ENCODE data around the gene SMTN.

SMTN gene

DNA sequence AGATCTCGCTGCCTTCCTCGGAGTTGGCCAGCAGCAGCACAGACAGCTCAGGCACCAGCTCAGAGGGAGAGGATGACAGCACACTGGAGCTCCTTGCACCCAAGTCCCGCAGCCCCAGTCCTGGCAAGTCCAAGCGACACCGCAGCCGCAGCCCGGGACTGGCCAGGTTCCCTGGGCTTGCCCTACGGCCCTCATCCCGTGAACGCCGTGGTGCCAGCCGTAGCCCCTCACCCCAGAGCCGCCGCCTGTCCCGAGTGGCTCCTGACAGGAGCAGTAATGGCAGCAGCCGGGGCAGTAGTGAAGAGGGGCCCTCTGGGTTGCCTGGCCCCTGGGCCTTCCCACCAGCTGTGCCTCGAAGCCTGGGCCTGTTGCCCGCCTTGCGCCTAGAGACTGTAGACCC is 52.8 kb downstream of the SMTN start:
- Histone ChIP-seq H3K4me3 (replicated peaks; ENCODE audit: insufficient read depth, low read length) (no peak overlapping the region), H3K27ac (replicated peaks) (no peak overlapping the region), H3K27me3 (ENCODE audit: insufficient read depth, poor library complexity, severe bottlenecking) (no peaks in the 10 kb centered on the region)
- no peak for DNase-seq (ENCODE audit: low read depth in 1 of 2, low spot score in 1 of 2)
- TF ChIP-seq GABPA (IDR thresholded peaks at IDR 0.05; ENCODE audit: low read depth): no peak
- TF ChIP-seq SPI1 (IDR thresholded peaks at IDR 0.05; ENCODE audit: borderline replicate concordance, low read depth): no peak
- TF ChIP-seq POLR2AphosphoS5 (IDR thresholded peaks at IDR 0.05; ENCODE audit: low read depth): no peak
- TF ChIP-seq, protein P1, sequence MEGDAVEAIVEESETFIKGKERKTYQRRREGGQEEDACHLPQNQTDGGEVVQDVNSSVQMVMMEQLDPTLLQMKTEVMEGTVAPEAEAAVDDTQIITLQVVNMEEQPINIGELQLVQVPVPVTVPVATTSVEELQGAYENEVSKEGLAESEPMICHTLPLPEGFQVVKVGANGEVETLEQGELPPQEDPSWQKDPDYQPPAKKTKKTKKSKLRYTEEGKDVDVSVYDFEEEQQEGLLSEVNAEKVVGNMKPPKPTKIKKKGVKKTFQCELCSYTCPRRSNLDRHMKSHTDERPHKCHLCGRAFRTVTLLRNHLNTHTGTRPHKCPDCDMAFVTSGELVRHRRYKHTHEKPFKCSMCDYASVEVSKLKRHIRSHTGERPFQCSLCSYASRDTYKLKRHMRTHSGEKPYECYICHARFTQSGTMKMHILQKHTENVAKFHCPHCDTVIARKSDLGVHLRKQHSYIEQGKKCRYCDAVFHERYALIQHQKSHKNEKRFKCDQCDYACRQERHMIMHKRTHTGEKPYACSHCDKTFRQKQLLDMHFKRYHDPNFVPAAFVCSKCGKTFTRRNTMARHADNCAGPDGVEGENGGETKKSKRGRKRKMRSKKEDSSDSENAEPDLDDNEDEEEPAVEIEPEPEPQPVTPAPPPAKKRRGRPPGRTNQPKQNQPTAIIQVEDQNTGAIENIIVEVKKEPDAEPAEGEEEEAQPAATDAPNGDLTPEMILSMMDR (IDR thresholded peaks at IDR 0.05; ENCODE audit: insufficient read depth, low read length): no peak
- no peak for TF ChIP-seq REST (IDR thresholded peaks at IDR 0.05; ENCODE audit: insufficient replicate concordance, low read depth)

DNA sequence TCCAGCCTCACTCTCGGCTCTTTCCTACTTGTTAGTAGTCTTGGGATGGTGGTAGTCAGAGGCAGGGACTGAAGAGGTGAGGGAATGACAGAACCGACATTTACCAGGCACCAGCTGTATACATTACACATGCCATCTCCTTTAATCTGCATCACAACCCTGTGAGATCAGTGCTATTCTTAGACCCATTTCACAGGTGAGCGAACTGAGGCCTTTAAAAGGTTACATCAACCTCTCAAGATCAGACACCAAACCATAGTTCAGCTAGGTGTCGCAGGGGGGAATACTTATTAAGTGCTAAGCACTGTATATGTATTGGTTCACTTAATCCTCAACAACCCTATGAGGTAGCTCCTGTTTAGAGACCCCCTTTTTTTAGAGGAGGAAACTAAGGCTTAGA is 53.6 kb downstream of the SMTN start:
- Histone ChIP-seq H3K27ac (replicated peaks) (no peak overlapping the region), H3K27me3 (ENCODE audit: insufficient read depth, poor library complexity, severe bottlenecking) (no peaks in the 10 kb centered on the region), H3K4me3 (replicated peaks; ENCODE audit: insufficient read depth, low read length) (no peak overlapping the region)
- no peak for DNase-seq (ENCODE audit: low read depth in 1 of 2, low spot score in 1 of 2)
- TF ChIP-seq POLR2AphosphoS5 (IDR thresholded peaks at IDR 0.05; ENCODE audit: low read depth) (no peak), SPI1 (IDR thresholded peaks at IDR 0.05; ENCODE audit: borderline replicate concordance, low read depth) (no peak), GABPA (IDR thresholded peaks at IDR 0.05; ENCODE audit: low read depth) (no peak), REST (IDR thresholded peaks at IDR 0.05; ENCODE audit: insufficient replicate concordance, low read depth) (no peak)
- TF ChIP-seq, protein P1 (IDR thresholded peaks at IDR 0.05; ENCODE audit: insufficient read depth, low read length): no peak

GRCh38 chr22:31135706-31136105 is 54.6 kb downstream of the SMTN start:
- H3K27me3 ChIP-seq (ENCODE audit: insufficient read depth, poor library complexity, severe bottlenecking): no peaks in the 10 kb centered on the region
- H3K27ac ChIP-seq (replicated peaks): no peak overlapping the region
- DNase-seq (ENCODE audit: low read depth in 1 of 2, low spot score in 1 of 2): no peak
- TF ChIP-seq REST (IDR thresholded peaks at IDR 0.05; ENCODE audit: insufficient replicate concordance, low read depth): no peak
- H3K4me3 ChIP-seq (replicated peaks; ENCODE audit: insufficient read depth, low read length): no peak overlapping the region

DNA sequence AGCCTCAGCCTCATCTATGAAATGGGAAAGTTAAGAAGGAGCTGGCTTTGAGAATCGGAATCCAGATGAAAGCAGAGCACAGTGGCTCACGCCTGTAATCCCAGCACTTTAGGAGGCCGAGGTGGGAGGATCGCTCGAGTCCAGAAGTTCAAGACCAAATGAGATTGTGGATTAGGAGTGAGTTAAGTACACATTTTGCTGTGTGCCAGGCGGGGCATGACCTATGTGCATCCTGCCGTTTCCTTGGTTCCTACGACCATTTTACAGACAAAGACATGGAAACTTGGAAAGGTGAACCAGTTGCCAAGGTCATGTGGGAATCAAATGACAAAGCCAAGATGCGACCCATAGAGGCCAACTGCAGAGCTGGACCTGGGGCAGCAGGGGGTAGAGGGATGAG is 55.0 kb downstream of the SMTN start:
- no peaks in the 10 kb centered on the region for H3K27me3 ChIP-seq (ENCODE audit: insufficient read depth, poor library complexity, severe bottlenecking)
- DNase-seq (ENCODE audit: low read depth in 1 of 2, low spot score in 1 of 2): no peak
- TF ChIP-seq REST (IDR thresholded peaks at IDR 0.05; ENCODE audit: insufficient replicate concordance, low read depth) (no peak), GABPA (IDR thresholded peaks at IDR 0.05; ENCODE audit: low read depth) (no peak), POLR2AphosphoS5 (IDR thresholded peaks at IDR 0.05; ENCODE audit: low read depth) (no peak)
- TF ChIP-seq, protein P1 (IDR thresholded peaks at IDR 0.05; ENCODE audit: insufficient read depth, low read length): no peak
- H3K27ac ChIP-seq (replicated peaks): no peak overlapping the region
- no peak overlapping the region for H3K4me3 ChIP-seq (replicated peaks; ENCODE audit: insufficient read depth, low read length)

Data from HL-60 (cell line).